Measurements from ENCODE around the gene SPANXN4. TPM values are rescaled to one million over a fixed set of nuclear protein-coding genes. Genes with fewer than 3 reads are reported as not detected.

Gene SPANXN4, protein sequence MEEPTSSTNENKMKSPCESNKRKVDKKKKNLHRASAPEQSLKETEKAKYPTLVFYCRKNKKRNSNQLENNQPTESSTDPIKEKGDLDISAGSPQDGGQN
- total RNA-seq, result not detected

DNA sequence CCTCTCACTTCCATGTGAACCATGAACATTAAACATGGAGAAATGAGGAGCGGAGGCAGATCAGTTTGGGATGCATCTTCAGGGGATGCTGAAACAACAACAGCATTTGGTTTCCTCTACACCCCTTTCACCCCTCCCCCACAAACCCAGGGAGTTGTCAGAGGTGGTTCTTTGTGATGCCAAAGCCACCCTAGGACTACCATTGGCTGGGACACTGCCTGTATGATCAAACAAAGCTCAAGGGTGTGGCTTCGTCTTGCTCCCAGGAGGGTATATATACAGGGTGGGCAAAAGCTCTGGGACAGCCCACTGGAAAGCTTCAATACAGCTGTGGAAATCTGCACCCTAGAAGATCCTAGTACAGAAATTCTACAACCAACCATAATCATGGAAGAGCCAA is at the start of gene SPANXN4:
SPANXN4 (plus strand) TSS at position 301 of the 400 bp plus-strand sequence; CDS start at position 388, 87 bp downstream.
- Histone ChIP-seq H3K27me3 (no peaks in the 10 kb centered on the region), H3K9me3 (no peaks in the 10 kb centered on the region), H3K4me1 (no peaks in the 10 kb centered on the region), H3K36me3 (no peaks in the 10 kb centered on the region), H3K4me3 (no peak within 1 kb of the TSS), H3K27ac (no peak within 1 kb of the TSS)
- intact Hi-C loops (cut with DNase I), result no loop called here
- TF ChIP-seq POLR2AphosphoS5 (IDR thresholded peaks at IDR 0.05; ENCODE audit: insufficient read depth in 1 of 2, low read depth in 1 of 2), result no peak
- TF ChIP-seq POLR2A (IDR thresholded peaks at IDR 0.05), result no peak
- TF ChIP-seq, protein P1, sequence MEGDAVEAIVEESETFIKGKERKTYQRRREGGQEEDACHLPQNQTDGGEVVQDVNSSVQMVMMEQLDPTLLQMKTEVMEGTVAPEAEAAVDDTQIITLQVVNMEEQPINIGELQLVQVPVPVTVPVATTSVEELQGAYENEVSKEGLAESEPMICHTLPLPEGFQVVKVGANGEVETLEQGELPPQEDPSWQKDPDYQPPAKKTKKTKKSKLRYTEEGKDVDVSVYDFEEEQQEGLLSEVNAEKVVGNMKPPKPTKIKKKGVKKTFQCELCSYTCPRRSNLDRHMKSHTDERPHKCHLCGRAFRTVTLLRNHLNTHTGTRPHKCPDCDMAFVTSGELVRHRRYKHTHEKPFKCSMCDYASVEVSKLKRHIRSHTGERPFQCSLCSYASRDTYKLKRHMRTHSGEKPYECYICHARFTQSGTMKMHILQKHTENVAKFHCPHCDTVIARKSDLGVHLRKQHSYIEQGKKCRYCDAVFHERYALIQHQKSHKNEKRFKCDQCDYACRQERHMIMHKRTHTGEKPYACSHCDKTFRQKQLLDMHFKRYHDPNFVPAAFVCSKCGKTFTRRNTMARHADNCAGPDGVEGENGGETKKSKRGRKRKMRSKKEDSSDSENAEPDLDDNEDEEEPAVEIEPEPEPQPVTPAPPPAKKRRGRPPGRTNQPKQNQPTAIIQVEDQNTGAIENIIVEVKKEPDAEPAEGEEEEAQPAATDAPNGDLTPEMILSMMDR (IDR thresholded peaks at IDR 0.05), result no peak
- DNase-seq (ENCODE audit: extremely low spot score in 2 of 2), result no peak

DNA sequence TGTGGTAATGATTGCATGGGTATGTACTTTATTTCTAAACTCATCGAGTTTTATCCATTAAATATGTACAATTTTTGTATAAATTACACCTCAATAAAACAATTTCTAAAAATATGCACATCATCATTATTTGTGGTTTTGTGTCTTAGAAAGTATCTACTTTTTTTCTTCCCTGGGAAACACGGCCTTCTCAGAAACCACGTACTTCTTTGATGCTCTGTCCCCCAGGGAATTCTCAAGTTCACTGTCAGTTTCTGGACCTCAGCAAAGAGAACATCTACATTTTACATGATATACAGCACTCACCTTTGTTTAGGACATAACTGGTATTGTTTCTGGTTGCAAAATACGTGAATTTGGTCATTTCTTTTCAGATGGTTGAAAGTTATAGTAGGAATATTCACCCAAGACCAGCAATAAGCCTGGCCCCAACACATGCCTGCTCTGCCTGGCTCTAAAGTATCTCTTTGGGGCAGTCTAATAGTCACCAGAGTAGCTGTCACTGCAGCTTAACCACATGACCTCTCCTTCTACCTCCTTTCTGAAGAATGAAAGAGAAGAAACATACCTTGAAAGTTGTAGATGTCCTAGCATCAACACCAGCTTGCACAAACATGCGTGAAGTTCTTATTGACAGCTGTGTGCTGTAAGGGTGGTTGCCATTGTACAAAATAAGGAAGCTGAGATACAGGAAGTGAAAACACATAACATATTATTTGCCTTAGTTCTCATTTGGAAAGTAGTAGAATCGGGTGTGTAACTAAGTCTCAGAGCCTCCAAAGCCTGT is 48.4 kb upstream of the SPANXN4 start:
- Histone ChIP-seq H3K4me3 (no peak overlapping the region), H3K27ac (no peak overlapping the region), H3K27me3 (no peaks in the 10 kb centered on the region), H3K36me3 (no peaks in the 10 kb centered on the region), H3K4me1 (no peaks in the 10 kb centered on the region), H3K9me3 (no peaks in the 10 kb centered on the region)
- TF ChIP-seq, protein P1 (IDR thresholded peaks at IDR 0.05), result no peak
- no peak for TF ChIP-seq POLR2A (IDR thresholded peaks at IDR 0.05)
- TF ChIP-seq POLR2AphosphoS5 (IDR thresholded peaks at IDR 0.05; ENCODE audit: insufficient read depth in 1 of 2, low read depth in 1 of 2), result no peak
- no peak for DNase-seq (ENCODE audit: extremely low spot score in 2 of 2)
- intact Hi-C loops (cut with DNase I), result no loop called here

DNA sequence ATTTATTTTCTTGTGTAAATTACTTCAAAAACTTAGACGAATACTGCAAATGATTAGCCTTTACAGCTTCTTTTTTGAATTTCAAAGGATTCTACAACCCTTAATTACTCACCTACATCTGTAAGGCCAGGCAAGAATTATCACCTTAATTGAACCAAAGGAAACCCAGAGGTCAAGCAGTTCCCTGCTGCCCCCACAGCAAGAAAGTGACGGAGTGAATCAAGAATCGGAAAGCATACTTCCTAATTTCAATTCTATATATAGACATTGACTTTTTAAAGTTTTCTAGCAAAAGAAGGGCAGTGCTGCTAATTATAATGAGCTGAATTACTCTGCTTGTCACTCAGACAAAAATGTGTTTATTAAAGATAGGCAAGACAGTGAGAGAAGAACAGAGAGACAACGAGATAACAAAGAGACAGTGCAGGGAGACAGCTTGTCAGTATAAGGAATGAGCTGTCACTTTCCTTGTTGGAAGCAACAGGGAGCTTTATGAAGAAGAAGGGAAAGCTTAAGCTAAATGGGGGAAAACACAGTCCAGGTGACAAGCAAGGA is 47.5 kb upstream of the SPANXN4 start:
- TF ChIP-seq, protein P1 (IDR thresholded peaks at IDR 0.05), result no peak
- TF ChIP-seq POLR2AphosphoS5 (IDR thresholded peaks at IDR 0.05; ENCODE audit: insufficient read depth in 1 of 2, low read depth in 1 of 2) (no peak), POLR2A (IDR thresholded peaks at IDR 0.05) (no peak)

DNA sequence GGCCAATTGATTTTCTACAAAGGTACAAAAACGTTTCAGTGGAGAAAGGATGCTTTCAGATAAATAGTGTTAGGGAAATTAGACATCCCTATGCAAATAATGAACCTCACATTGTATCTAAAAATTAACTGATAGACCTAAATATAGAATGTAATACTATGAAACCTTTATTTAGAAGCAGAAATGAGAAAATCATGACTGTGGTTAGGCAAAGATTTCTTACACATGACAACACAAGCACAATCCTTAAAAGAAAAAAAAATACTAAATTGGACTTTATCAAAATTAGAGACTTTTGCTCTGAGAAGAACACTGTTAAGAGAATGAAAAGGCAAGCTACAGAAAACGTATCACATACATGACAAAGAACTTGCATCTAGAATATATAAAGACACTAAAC is 43.0 kb upstream of the SPANXN4 start:
- H3K4me3 ChIP-seq, result no peak overlapping the region
- TF ChIP-seq, protein P1 (IDR thresholded peaks at IDR 0.05), result no peak
- no peak for TF ChIP-seq POLR2A (IDR thresholded peaks at IDR 0.05)
- no peak for TF ChIP-seq POLR2AphosphoS5 (IDR thresholded peaks at IDR 0.05; ENCODE audit: insufficient read depth in 1 of 2, low read depth in 1 of 2)
- no peak overlapping the region for H3K27ac ChIP-seq
- no peaks in the 10 kb centered on the region for H3K4me1 ChIP-seq
- H3K36me3 ChIP-seq, result no peaks in the 10 kb centered on the region
- DNase-seq (ENCODE audit: extremely low spot score in 2 of 2), result no peak
- no peaks in the 10 kb centered on the region for H3K27me3 ChIP-seq
- intact Hi-C loops (cut with DNase I), result no loop called here
- H3K9me3 ChIP-seq, result no peaks in the 10 kb centered on the region

More for the DNA sequence above, 47.5 kb upstream of the SPANXN4 start:
- DNase-seq (ENCODE audit: extremely low spot score in 2 of 2), result no peak
- no peaks in the 10 kb centered on the region for H3K27me3 ChIP-seq
- no peaks in the 10 kb centered on the region for H3K36me3 ChIP-seq
- no peaks in the 10 kb centered on the region for H3K9me3 ChIP-seq
- H3K4me1 ChIP-seq, result no peaks in the 10 kb centered on the region
- no peak overlapping the region for H3K27ac ChIP-seq
- no peak overlapping the region for H3K4me3 ChIP-seq
- intact Hi-C loops (cut with DNase I), result no loop called here

DNA sequence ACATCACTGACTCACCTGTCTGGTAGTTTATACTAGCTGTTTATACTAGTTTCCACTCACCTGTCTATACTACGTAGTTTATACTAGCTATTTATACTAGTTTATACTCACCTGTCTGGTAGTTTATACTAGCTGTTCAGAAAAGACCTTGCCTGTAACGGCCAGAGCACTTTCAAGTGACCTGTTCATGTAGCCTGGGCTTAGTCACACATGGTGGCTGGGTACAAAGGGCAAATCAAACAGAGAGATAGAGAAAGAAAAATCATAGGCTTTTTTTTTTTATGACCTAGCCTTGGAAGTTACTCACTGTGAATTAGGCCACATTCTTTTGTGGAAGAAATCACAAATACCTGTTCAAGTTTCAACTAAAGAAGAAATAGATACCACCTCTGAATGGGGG is 30.7 kb upstream of the SPANXN4 start:
- intact Hi-C loops (cut with DNase I), result no loop called here
- Histone ChIP-seq H3K9me3 (no peaks in the 10 kb centered on the region), H3K4me3 (no peak overlapping the region), H3K27ac (no peak overlapping the region), H3K36me3 (no peaks in the 10 kb centered on the region), H3K4me1 (no peaks in the 10 kb centered on the region), H3K27me3 (no peaks in the 10 kb centered on the region)
- no peak for DNase-seq (ENCODE audit: extremely low spot score in 2 of 2)
- TF ChIP-seq POLR2A (IDR thresholded peaks at IDR 0.05) (no peak), POLR2AphosphoS5 (IDR thresholded peaks at IDR 0.05; ENCODE audit: insufficient read depth in 1 of 2, low read depth in 1 of 2) (no peak)
- TF ChIP-seq, protein P1 (IDR thresholded peaks at IDR 0.05), result no peak
